ENCODE data around the gene SVEP1. TPM values are rescaled to one million over a fixed set of nuclear protein-coding genes. Genes with fewer than 3 reads are reported as not detected.

The SVEP1 gene
- total and polyA plus RNA-seq, 2 experiments from 2014 or later, result 0.18 to 0.63 TPM

- no peak overlapping the region for H3K4me3 Mint-ChIP-seq
- DNase-seq (ENCODE audit: low spot score), result no peak
Observed at GRCh38 chr9:110546411-110546871, 33.1 kb downstream of the SVEP1 start.

GRCh38 chr9:110545705-110546104 is 33.8 kb downstream of the SVEP1 start:
- Histone ChIP-seq H3K27ac (ENCODE audit: low read depth) (no peak overlapping the region), H3K4me3 (no peak overlapping the region), H2AFZ (peak overlapping the region; percentile 56; the same call in 1 of the 2 replicates), H3K4me2 (no peak overlapping the region), H3F3A (replicated peaks; ENCODE audit: low read depth) (no peaks in the 10 kb centered on the region), H3K9me2 (ENCODE audit: insufficient read depth) (0 out of 2 replicates have a peak, but pooled peaks cover 9% of the 10 kb centered on the region), H4K20me1 (replicated peaks; ENCODE audit: insufficient read depth) (no peaks in the 10 kb centered on the region), H3K27me3 (ENCODE audit: insufficient read depth) (no peaks in the 10 kb centered on the region), H3K79me2 (replicated peaks; ENCODE audit: insufficient read depth) (no peaks in the 10 kb centered on the region), H3K36me3 (ENCODE audit: insufficient read depth) (no peaks in the 10 kb centered on the region), H3K4me1 (ENCODE audit: insufficient read depth) (peaks cover 10% of the 10 kb centered on the region; the same call in 1 of the 2 replicates)
- Mint-ChIP-seq H3K36me3 (ENCODE audit: low read depth) (no peaks in the 10 kb centered on the region), H3K4me1 (no peaks in the 10 kb centered on the region), H3K4me3 (no peak overlapping the region), H3K27me3 (ENCODE audit: insufficient read depth, low read depth, poor library complexity) (no peaks in the 10 kb centered on the region), H3K9me3 (no peaks in the 10 kb centered on the region), H3K27ac (no peak overlapping the region)
- no peak for ATAC-seq
- DNase-seq (ENCODE audit: low spot score), result no peak
- TF ChIP-seq POLR2AphosphoS5 (IDR thresholded peaks at IDR 0.05; ENCODE audit: low read depth) (no peak), JUNB (IDR thresholded peaks at IDR 0.05; ENCODE audit: unreplicated experiment) (no peak), STAT1 (IDR thresholded peaks at IDR 0.05; ENCODE audit: unreplicated experiment) (no peak), REST (IDR thresholded peaks at IDR 0.05; ENCODE audit: unreplicated experiment) (no peak), NANOG (IDR thresholded peaks at IDR 0.05; ENCODE audit: borderline replicate concordance) (no peak), ZNF114 (CRISPR knock-in tag; IDR thresholded peaks at IDR 0.05) (no peak), EZH2phosphoT487 (IDR thresholded peaks at IDR 0.05; ENCODE audit: unreplicated experiment) (no peak), CREB1 (CRISPR knock-in tag; IDR thresholded peaks at IDR 0.05; ENCODE audit: low read depth) (no peak), CTCF (conservative IDR thresholded peaks at IDR 0.05; ENCODE audit: low read depth in 2 of 2) (no peak), EZH2 (IDR thresholded peaks at IDR 0.05; ENCODE audit: low read depth, unreplicated experiment) (no peak)

More at GRCh38 chr9:110546411-110546871, 33.1 kb downstream of the SVEP1 start:
- TF ChIP-seq ZNF331 (CRISPR knock-in tag; IDR thresholded peaks at IDR 0.05; ENCODE audit: low read depth) (no peak), REST (IDR thresholded peaks at IDR 0.05; ENCODE audit: unreplicated experiment) (no peak), EZH2 (IDR thresholded peaks at IDR 0.05; ENCODE audit: low read depth, unreplicated experiment) (no peak), JUNB (IDR thresholded peaks at IDR 0.05; ENCODE audit: unreplicated experiment) (no peak)
- H3K27ac Mint-ChIP-seq, result no peak overlapping the region
- Histone ChIP-seq H3K27ac (ENCODE audit: low read depth) (no peak overlapping the region), H2AFZ (0 out of 2 replicates have a peak overlapping the region, but pooled peaks have one; percentile 56), H3K79me2 (replicated peaks; ENCODE audit: insufficient read depth) (no peaks in the 10 kb centered on the region), H3K27me3 (ENCODE audit: insufficient read depth) (no peaks in the 10 kb centered on the region), H3K9me2 (ENCODE audit: insufficient read depth) (0 out of 2 replicates have a peak, but pooled peaks cover 9% of the 10 kb centered on the region), H3K4me1 (ENCODE audit: insufficient read depth) (peaks cover 10% of the 10 kb centered on the region; the same call in 1 of the 2 replicates), H4K20me1 (replicated peaks; ENCODE audit: insufficient read depth) (no peaks in the 10 kb centered on the region), H3K4me3 (no peak overlapping the region), H3K4me2 (no peak overlapping the region), H3K36me3 (ENCODE audit: insufficient read depth) (no peaks in the 10 kb centered on the region), H3F3A (replicated peaks; ENCODE audit: low read depth) (no peaks in the 10 kb centered on the region)
- H3K36me3 Mint-ChIP-seq (ENCODE audit: low read depth), result no peaks in the 10 kb centered on the region
- no peaks in the 10 kb centered on the region for H3K4me1 Mint-ChIP-seq
- no peaks in the 10 kb centered on the region for H3K27me3 Mint-ChIP-seq (ENCODE audit: insufficient read depth, low read depth, poor library complexity)
- H3K9me3 Mint-ChIP-seq, result no peaks in the 10 kb centered on the region
- no peak for ATAC-seq
